OCI-LY1 (cell line): ENCODE data around the gene MRLN.

Source experiments
- H2AFZ ChIP-seq: fragments of 200-600 bp; sonication (generic), shearing (Covaris generic); 2 replicates; pipeline ENCODE4 v1.6.0; 2014; ENCODE audit warnings: antibody characterized with exemption, mild to moderate bottlenecking, low read length
- H3F3A ChIP-seq: fragments of 200-600 bp; sonication (generic), shearing (Covaris generic); 2 replicates; pipeline ENCODE4 v1.6.0; 2014; ENCODE audit warnings: mild to moderate bottlenecking, antibody characterized with exemption, low read length, moderate library complexity; ENCODE audit not compliant: insufficient read depth
- H3K27ac ChIP-seq: fragments of 200-600 bp; sonication (generic); 2 replicates; pipeline ENCODE4 v1.5.1; 2014; ENCODE audit warnings: low read length, mixed run types, mild to moderate bottlenecking, low read depth; ENCODE audit not compliant: poor library complexity, severe bottlenecking
- H3K27me3 ChIP-seq: fragments of 200-600 bp; sonication (generic); 2 replicates; pipeline ENCODE4 v1.6.0; 2014; ENCODE audit warnings: antibody characterized with exemption, mild to moderate bottlenecking, low read length, moderate library complexity; ENCODE audit not compliant: insufficient read depth
- H3K36me3 ChIP-seq: fragments of 200-600 bp; sonication (generic); 2 replicates; pipeline ENCODE4 v1.6.1; 2014; ENCODE audit warnings: mild to moderate bottlenecking, antibody characterized with exemption, low read length, moderate library complexity, mixed read lengths; ENCODE audit not compliant: insufficient read depth
- H3K4me1 ChIP-seq: fragments of 200-600 bp; sonication (generic); 2 replicates; pipeline ENCODE4 v1.5.1; 2014; ENCODE audit warnings: mild to moderate bottlenecking, low read length, moderate library complexity; ENCODE audit not compliant: insufficient read depth, severe bottlenecking
- H3K4me2 ChIP-seq: fragments of 200-600 bp; sonication (generic), shearing (Covaris generic); 2 replicates; pipeline ENCODE4 v1.6.1; 2014; ENCODE audit warnings: low read length
- H3K4me3 ChIP-seq: fragments of 200-600 bp; sonication (generic); 2 replicates; pipeline ENCODE4 v1.5.1; 2014; ENCODE audit warnings: low read length, low read depth, mild to moderate bottlenecking, mixed read lengths; ENCODE audit not compliant: poor library complexity, severe bottlenecking
- H3K79me2 ChIP-seq: fragments of 200-600 bp; shearing (Covaris generic); 2 replicates; pipeline ENCODE4 v1.6.1; 2016; ENCODE audit warnings: mixed run types, low read length, mixed read lengths; ENCODE audit not compliant: insufficient read depth
- H3K9ac ChIP-seq: fragments of 200-600 bp; sonication (generic), shearing (Covaris generic); 2 replicates; pipeline ENCODE4 v1.6.1; 2014; ENCODE audit warnings: mild to moderate bottlenecking, low read length, mixed read lengths
- H3K9me2 ChIP-seq: fragments of 200-600 bp; sonication (generic), shearing (Covaris generic); 2 replicates; pipeline ENCODE4 v1.6.1; 2014; ENCODE audit warnings: low read depth, mild to moderate bottlenecking, low read length, mixed read lengths
- H3K9me3 ChIP-seq: fragments of 200-600 bp; shearing (Covaris generic); 2 replicates; pipeline ENCODE4 v1.6.1; 2014; ENCODE audit warnings: low read length, mixed read lengths
- H4K20me1 ChIP-seq: fragments of 200-600 bp; sonication (generic), shearing (Covaris generic); 2 replicates; pipeline ENCODE4 v1.6.0; 2016; ENCODE audit warnings: mild to moderate bottlenecking, low read length; ENCODE audit not compliant: insufficient read depth
- EZH2 ChIP-seq: fragments of 200-600 bp; sonication (generic), shearing (Covaris generic); IDR thresholded peaks from 2 replicates; pipeline ENCODE4 v1.8.0; 2017; ENCODE audit warnings: borderline replicate concordance, mixed run types, mild to moderate bottlenecking, antibody characterized with exemption, low read length, moderate library complexity, mixed read lengths
- TF ChIP-seq, protein P1 (sequence below): fragments of 200-600 bp; sonication (generic), shearing (Covaris generic); IDR thresholded peaks from 2 replicates; pipeline ENCODE4 v1.5.1; 2017; ENCODE audit warnings: mild to moderate bottlenecking, antibody characterized with exemption, low read length, moderate library complexity, mixed read lengths

Gene MRLN

DNA sequence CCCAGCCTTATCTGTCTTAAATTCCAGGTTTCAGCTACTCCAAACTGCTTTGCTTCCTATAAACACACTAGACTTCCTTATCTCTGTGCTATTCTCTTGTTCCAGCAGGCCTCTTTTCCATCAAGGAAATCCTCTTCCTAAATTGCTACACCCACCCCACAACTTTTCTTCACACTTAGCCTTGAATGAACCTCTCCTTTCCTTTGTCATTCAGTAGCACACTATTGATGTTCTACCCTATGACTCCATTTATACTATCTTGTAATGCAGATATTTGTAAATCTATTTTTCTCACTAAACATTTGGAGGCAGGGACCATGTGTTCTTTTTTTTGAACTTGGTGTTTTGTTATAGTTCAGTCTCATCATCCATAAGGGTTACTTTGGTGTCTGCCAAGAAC is 47.3 kb downstream of the MRLN start:
- Histone ChIP-seq H3K9me2 (no peaks in the 10 kb centered on the region), H3F3A (no peaks in the 10 kb centered on the region), H2AFZ (no peak overlapping the region), H3K79me2 (no peaks in the 10 kb centered on the region), H3K9ac (no peak overlapping the region), H3K4me2 (no peak overlapping the region), H3K36me3 (no peaks in the 10 kb centered on the region), H3K4me1 (no peaks in the 10 kb centered on the region), H3K9me3 (no peaks in the 10 kb centered on the region), H3K4me3 (no peak overlapping the region), H4K20me1 (no peaks in the 10 kb centered on the region), H3K27ac (no peak overlapping the region), H3K27me3 (no peaks in the 10 kb centered on the region)
- TF ChIP-seq, protein P1, sequence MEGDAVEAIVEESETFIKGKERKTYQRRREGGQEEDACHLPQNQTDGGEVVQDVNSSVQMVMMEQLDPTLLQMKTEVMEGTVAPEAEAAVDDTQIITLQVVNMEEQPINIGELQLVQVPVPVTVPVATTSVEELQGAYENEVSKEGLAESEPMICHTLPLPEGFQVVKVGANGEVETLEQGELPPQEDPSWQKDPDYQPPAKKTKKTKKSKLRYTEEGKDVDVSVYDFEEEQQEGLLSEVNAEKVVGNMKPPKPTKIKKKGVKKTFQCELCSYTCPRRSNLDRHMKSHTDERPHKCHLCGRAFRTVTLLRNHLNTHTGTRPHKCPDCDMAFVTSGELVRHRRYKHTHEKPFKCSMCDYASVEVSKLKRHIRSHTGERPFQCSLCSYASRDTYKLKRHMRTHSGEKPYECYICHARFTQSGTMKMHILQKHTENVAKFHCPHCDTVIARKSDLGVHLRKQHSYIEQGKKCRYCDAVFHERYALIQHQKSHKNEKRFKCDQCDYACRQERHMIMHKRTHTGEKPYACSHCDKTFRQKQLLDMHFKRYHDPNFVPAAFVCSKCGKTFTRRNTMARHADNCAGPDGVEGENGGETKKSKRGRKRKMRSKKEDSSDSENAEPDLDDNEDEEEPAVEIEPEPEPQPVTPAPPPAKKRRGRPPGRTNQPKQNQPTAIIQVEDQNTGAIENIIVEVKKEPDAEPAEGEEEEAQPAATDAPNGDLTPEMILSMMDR = no peak
- TF ChIP-seq EZH2 = no peak

DNA sequence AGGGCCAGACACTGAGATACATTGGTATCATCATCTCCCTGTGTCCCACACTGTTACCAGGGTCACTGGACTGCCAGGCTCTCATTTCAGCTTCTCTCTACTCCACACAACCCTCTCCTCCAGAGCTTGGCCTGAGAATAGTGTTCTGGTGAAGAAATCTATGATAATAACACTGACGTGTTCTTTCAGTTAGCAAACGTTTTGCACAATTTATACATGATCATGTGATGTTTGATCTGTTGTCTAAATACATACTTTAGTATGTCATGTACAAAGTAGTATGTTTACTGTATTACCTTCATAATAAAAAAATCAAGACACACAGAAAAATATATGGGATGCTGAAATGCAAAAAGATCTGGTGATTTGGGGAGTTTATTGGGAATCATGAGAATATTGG is 48.6 kb downstream of the MRLN start:
- Histone ChIP-seq H3F3A (no peaks in the 10 kb centered on the region), H3K4me3 (no peak overlapping the region), H3K9ac (no peak overlapping the region), H3K4me2 (no peak overlapping the region), H3K36me3 (no peaks in the 10 kb centered on the region), H3K9me3 (no peaks in the 10 kb centered on the region), H3K27me3 (no peaks in the 10 kb centered on the region), H3K27ac (no peak overlapping the region), H2AFZ (no peak overlapping the region), H3K79me2 (no peaks in the 10 kb centered on the region), H4K20me1 (no peaks in the 10 kb centered on the region), H3K9me2 (no peaks in the 10 kb centered on the region), H3K4me1 (no peaks in the 10 kb centered on the region)
- TF ChIP-seq, protein P1 = no peak
- TF ChIP-seq EZH2 = no peak

DNA sequence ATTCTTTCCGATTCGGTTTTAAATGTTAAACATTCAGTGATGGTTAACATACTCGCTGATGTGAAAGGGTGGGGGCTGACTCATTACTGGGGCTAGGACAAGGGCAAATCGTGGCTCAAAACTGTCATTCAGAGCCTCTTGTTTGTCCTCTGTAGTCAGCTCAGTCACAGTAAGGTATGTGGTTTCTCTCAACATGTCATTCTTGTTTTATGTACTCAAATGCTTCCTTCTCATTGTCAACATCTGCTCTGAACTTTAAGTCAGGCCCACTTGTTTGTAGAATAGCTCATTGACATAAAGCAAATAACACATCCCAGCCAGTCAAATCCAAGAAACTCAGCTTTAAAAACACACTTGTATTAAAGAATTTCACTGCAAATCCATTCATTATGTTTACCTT is 50.9 kb downstream of the MRLN start:
- H3K4me3 ChIP-seq = no peak overlapping the region
- H3K79me2 ChIP-seq = no peaks in the 10 kb centered on the region
- no peaks in the 10 kb centered on the region for H3K27me3 ChIP-seq
- H3K36me3 ChIP-seq = no peaks in the 10 kb centered on the region
- no peak overlapping the region for H2AFZ ChIP-seq
- H3K27ac ChIP-seq = no peak overlapping the region
- no peaks in the 10 kb centered on the region for H3K9me3 ChIP-seq
- H3K4me1 ChIP-seq = no peaks in the 10 kb centered on the region
- TF ChIP-seq EZH2 = no peak
- TF ChIP-seq, protein P1 = no peak
- H3F3A ChIP-seq = no peaks in the 10 kb centered on the region
- no peaks in the 10 kb centered on the region for H4K20me1 ChIP-seq
- no peaks in the 10 kb centered on the region for H3K9me2 ChIP-seq
- H3K9ac ChIP-seq = no peak overlapping the region
- no peak overlapping the region for H3K4me2 ChIP-seq
